Astrocyte (in vitro differentiated cells and primary cell): ENCODE measurements around the gene RAPGEF4. TPM values are rescaled to one million over a fixed set of nuclear protein-coding genes. Genes with fewer than 3 reads are reported as not detected.

ENCODE experiments used
- DNase-seq: peaks from one replicate; pipeline ENCODE4 v3.0.0-alpha.2; 2010; ENCODE audit warnings: low read depth
- FAIRE-seq: peaks from 2 replicates; lab custom pipeline; 2011; peaks lifted over from hg19 to GRCh38; lab: Jason Lieb, UNC
- H2AFZ ChIP-seq: 2 replicates; pipeline ENCODE4 v1.6.0; 2012; ENCODE audit warnings: low read depth, low read length, inconsistent platforms
- H3K27ac ChIP-seq: 2 replicates; pipeline ENCODE4 v1.5.1; 2011; ENCODE audit warnings: low read depth, low read length, inconsistent platforms
- H3K27me3 ChIP-seq: 2 replicates; pipeline ENCODE4 v1.6.0; 2011; ENCODE audit warnings: low read length, inconsistent platforms; ENCODE audit not compliant: insufficient read depth
- H3K36me3 ChIP-seq: 2 replicates; pipeline ENCODE4 v1.5.1; 2011; ENCODE audit warnings: low read length, inconsistent platforms; ENCODE audit not compliant: insufficient read depth
- H3K4me1 ChIP-seq: 2 replicates; pipeline ENCODE4 v1.5.1; 2011; ENCODE audit warnings: low read length, inconsistent platforms; ENCODE audit not compliant: insufficient read depth
- H3K4me2 ChIP-seq: 2 replicates; pipeline ENCODE4 v1.6.0; 2012; ENCODE audit warnings: low read length, inconsistent platforms
- H3K4me3 ChIP-seq: 2 replicates; pipeline ENCODE4 v1.5.1; 2011; ENCODE audit warnings: low read depth, mild to moderate bottlenecking, low read length, inconsistent platforms; ENCODE audit not compliant: insufficient read depth
- H3K79me2 ChIP-seq: 2 replicates; pipeline ENCODE4 v1.6.0; 2012; ENCODE audit warnings: mild to moderate bottlenecking, low read length, inconsistent platforms; ENCODE audit not compliant: insufficient read depth
- H3K9ac ChIP-seq: 2 replicates; pipeline ENCODE4 v1.6.0; 2012; ENCODE audit warnings: mild to moderate bottlenecking, low read length, inconsistent platforms
- H3K9me3 ChIP-seq: 2 replicates; pipeline ENCODE4 v1.5.1; 2012; ENCODE audit warnings: low read depth, mild to moderate bottlenecking, low read length, inconsistent platforms; ENCODE audit not compliant: insufficient read depth
- H4K20me1 ChIP-seq: 2 replicates; pipeline ENCODE4 v1.6.0; 2012; ENCODE audit warnings: low read length, inconsistent platforms; ENCODE audit not compliant: insufficient read depth
- H3K27ac Mint-ChIP-seq: one replicate; pipeline ENCODE4 v1.8.0; 2021; ENCODE audit warnings: mild to moderate bottlenecking, mixed read lengths; ENCODE audit not compliant: unreplicated experiment
- H3K27me3 Mint-ChIP-seq: one replicate; pipeline ENCODE4 v1.8.0; 2021; ENCODE audit warnings: low read depth, mixed read lengths; ENCODE audit not compliant: unreplicated experiment
- H3K36me3 Mint-ChIP-seq: one replicate; pipeline ENCODE4 v1.8.0; 2021; ENCODE audit warnings: low read depth, mixed read lengths; ENCODE audit not compliant: unreplicated experiment
- H3K4me1 Mint-ChIP-seq: one replicate; pipeline ENCODE4 v1.8.0; 2021; ENCODE audit warnings: low read depth, mixed read lengths; ENCODE audit not compliant: unreplicated experiment
- H3K4me3 Mint-ChIP-seq: one replicate; pipeline ENCODE4 v1.8.0; 2021; ENCODE audit warnings: mild to moderate bottlenecking, moderate library complexity, mixed read lengths; ENCODE audit not compliant: unreplicated experiment
- H3K9me3 Mint-ChIP-seq: one replicate; pipeline ENCODE4 v1.8.0; 2021; ENCODE audit warnings: mild to moderate bottlenecking, mixed read lengths; ENCODE audit not compliant: unreplicated experiment
- CTCF ChIP-seq: IDR thresholded peaks from 2 replicates; pipeline ENCODE4 v1.5.1; 2011; ENCODE audit warnings: low read depth, mild to moderate bottlenecking, inconsistent platforms, low read length, moderate library complexity; ENCODE audit not compliant: insufficient read depth
- EZH2 ChIP-seq: IDR thresholded peaks from 2 replicates; pipeline ENCODE4 v1.6.1; 2012; ENCODE audit warnings: mild to moderate bottlenecking, low read length, inconsistent platforms; ENCODE audit not compliant: insufficient read depth
- total RNA-seq: library from RNA; stranded (reverse); gene quantifications from 2 replicates; pipeline ENCODE4 v1.2.1, GENCODE V29; 2021

Gene RAPGEF4
- total RNA-seq, 1 donor from 2014 or later: 1.1 TPM

- Mint-ChIP-seq H3K27ac (no peak overlapping the region), H3K27me3 (peaks cover 9% of the 10 kb centered on the region), H3K36me3 (peaks cover 2% of the 10 kb centered on the region), H3K4me3 (no peak overlapping the region), H3K9me3 (peaks cover 2% of the 10 kb centered on the region), H3K4me1 (no peaks in the 10 kb centered on the region)
- no peaks in the 10 kb centered on the region for H3K79me2 ChIP-seq
- no peak overlapping the region for H3K27ac ChIP-seq
- TF ChIP-seq EZH2 (no peak), CTCF (no peak)
- FAIRE-seq: peak; percentile 9
- no peaks in the 10 kb centered on the region for H3K9me3 ChIP-seq
- H2AFZ ChIP-seq: no peak overlapping the region
- no peak overlapping the region for H3K4me3 ChIP-seq
- no peaks in the 10 kb centered on the region for H4K20me1 ChIP-seq
- no peak overlapping the region for H3K9ac ChIP-seq
- no peak for DNase-seq
- H3K36me3 ChIP-seq: no peaks in the 10 kb centered on the region
- no peaks in the 10 kb centered on the region for H3K4me1 ChIP-seq
- no peak overlapping the region for H3K4me2 ChIP-seq
- H3K27me3 ChIP-seq: peaks cover 9% of the 10 kb centered on the region
These were observed 153.3 kb downstream of the RAPGEF4 start for GRCh38 chr2:172888714-172889669.

GRCh38 chr2:172889768-172890430 lies 154.3 kb downstream of the RAPGEF4 start:
- H4K20me1 ChIP-seq: no peaks in the 10 kb centered on the region
- no peaks in the 10 kb centered on the region for H3K36me3 ChIP-seq
- H3K27me3 ChIP-seq: peaks cover 12% of the 10 kb centered on the region
- no peak overlapping the region for H3K27ac Mint-ChIP-seq
- H3K9me3 Mint-ChIP-seq: peaks cover 2% of the 10 kb centered on the region
- H3K79me2 ChIP-seq: no peaks in the 10 kb centered on the region
- no peak overlapping the region for H3K9ac ChIP-seq
- H3K9me3 ChIP-seq: no peaks in the 10 kb centered on the region
- H3K27me3 Mint-ChIP-seq: peaks cover 17% of the 10 kb centered on the region
- no peak overlapping the region for H3K4me3 ChIP-seq
- no peak for DNase-seq
- no peak for TF ChIP-seq CTCF
- TF ChIP-seq EZH2: no peak
- H3K4me1 Mint-ChIP-seq: no peaks in the 10 kb centered on the region
- H3K36me3 Mint-ChIP-seq: peaks cover 2% of the 10 kb centered on the region
- H3K4me3 Mint-ChIP-seq: no peak overlapping the region
- H3K4me1 ChIP-seq: no peaks in the 10 kb centered on the region
- no peak for FAIRE-seq
- no peak overlapping the region for H2AFZ ChIP-seq
- no peak overlapping the region for H3K27ac ChIP-seq
- no peak overlapping the region for H3K4me2 ChIP-seq
